GM12892 (cell line): ENCODE results near the gene GSC2.
A peak's percentile ranks its signal among the peaks of the same experiment; 100 is the strongest.

ENCODE experiments used
- DNase-seq: peaks from one replicate; pipeline ENCODE4 v3.0.0; 2011; ENCODE audit not compliant: insufficient read length
- FAIRE-seq: peaks from 2 replicates; lab custom pipeline; 2011; peaks lifted over from hg19 to GRCh38; lab: Jason Lieb, UNC
- POLR2A ChIP-seq: IDR thresholded peaks from 2 replicates; pipeline ENCODE4 v1.6.1; 2011; ENCODE audit warnings: low read depth, low read length, control low read depth
- POLR2AphosphoS5 ChIP-seq: IDR thresholded peaks from 2 replicates; pipeline ENCODE4 v1.6.1; 2011; ENCODE audit warnings: low read depth, low read length, control low read depth
- TAF1 ChIP-seq: IDR thresholded peaks from 2 replicates; pipeline ENCODE4 v1.6.1; 2011; ENCODE audit warnings: low read depth, mild to moderate bottlenecking, control low read depth, low read length, borderline replicate concordance

The GSC2 gene

DNA sequence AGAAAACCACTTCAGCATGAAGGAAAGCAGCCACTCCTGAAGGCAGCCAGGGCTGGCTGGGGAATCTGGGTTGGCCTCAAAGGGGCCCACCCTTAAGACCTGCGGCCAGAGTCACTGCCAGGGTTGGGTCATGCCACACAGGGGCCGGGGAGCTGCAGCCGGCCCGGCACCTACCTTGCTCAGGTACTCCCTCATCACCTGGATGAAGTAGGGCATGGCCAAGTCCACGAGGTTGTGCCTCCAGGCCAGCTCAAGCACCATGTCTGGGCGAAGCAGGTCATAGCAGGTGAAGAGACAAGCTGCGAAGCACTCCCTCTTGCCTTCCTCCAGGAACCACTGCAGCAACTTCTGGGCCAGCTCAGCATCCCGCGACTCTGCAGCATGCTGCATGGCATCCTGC lies 33.1 kb upstream of the GSC2 start:
- TF ChIP-seq TAF1 (no peak), POLR2AphosphoS5 (no peak), POLR2A (no peak)
- DNase-seq = no peak
- FAIRE-seq = no peak

DNA sequence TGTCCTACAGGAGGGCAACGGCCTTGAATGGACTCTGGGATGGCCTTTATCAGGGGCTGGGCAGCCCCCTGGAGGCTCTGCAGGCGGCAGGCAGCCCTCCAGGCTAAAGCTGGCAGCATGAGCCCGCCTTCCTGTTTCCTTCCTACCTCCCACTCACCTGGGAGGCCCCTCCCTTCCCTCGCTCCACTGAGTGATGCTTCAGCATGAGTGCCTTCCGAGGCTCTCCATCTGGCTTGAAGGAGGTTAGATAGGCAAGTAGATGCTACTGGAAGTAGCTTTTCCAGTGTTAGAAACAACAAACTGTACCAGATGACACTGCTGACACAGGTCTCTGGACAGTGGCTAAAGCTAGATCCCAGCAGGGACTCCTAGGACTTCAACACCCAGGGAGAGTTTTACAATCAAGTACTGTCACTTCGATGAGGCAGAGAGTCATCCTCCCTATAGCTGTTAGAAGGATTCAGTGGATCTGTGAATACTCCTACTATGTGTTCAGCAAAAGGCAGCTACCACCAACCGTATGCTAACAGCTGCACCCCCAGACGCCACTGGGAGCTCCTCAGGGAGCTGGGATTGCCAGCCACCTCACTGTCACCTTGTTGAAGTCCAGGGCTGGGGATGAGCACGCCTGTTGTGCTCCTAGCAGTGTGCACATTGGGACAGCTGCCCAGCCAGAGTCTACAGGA lies 32.5 kb upstream of the GSC2 start:
- no peak for TF ChIP-seq POLR2A
- DNase-seq (no peak), FAIRE-seq (peak; percentile 24)

DNA sequence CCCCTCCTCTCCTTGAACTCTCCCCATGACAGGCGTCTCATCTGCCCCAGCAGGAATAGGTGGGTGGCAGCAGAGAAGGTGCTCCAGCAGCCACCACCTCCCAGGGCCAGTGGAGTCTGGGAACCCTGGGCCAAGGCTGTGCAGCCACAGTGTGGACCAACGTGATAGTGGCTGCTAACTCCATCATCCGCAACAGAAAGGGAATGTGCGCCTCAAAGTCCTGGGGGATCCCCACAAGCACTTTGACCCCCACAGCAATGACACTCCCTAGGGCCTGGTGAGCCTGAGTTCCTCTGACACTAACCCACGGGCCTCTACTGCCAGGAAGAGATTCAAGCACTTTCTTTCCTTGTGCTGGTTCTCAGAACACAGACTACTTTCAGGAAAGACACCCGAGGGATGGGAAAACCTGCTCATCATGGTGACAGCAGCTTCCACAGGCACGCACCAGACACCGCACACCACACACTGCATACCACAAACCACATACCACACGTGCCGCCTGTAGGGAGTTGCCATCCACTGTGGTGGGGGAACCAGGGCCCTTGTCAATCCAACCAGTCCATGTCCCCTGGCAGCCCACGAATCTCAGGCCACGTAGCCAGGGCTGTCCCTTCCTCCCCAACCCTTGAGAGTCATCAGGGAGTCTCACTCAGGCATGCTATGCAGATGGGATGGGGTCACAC lies 31.8 kb upstream of the GSC2 start:
- no peak for TF ChIP-seq POLR2AphosphoS5
- TF ChIP-seq POLR2A = no peak
- TF ChIP-seq TAF1 = no peak
- no peak for FAIRE-seq
- DNase-seq = no peak

DNA sequence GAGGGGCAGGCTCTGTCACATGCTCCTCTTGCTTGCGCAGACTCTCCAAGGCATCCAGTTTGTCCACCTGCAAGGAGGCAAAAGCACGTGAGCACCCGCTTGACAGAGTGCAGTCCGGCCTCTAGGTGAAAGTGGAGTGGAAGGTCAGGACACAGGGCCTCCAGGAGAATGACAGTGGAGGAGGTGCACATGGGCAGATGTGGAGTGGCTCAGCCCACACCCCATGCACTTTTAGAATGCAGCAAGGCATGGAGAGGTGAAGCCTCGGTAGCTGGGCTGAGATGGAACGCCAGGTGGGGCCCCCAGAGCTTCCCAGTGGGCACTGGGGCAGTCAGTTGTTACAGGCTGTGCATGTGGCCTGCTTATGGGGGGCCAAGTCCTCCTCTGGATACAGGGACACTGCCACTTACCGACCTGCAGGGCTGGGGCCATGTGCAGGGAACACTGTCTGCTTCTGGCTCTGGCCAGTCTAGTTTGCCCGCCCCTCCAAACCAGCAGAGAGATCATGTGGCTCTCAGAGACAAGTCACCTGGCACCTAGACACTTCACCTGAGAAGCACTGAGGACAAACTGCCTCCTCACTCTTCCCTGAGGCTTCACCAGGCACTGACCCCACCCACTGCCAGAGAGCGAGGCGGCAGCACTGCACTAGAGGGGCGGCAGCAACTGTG lies 30.8 kb upstream of the GSC2 start:
- DNase-seq (no peak), FAIRE-seq (no peak)
- no peak for TF ChIP-seq TAF1
- no peak for TF ChIP-seq POLR2AphosphoS5
- TF ChIP-seq POLR2A = no peak

DNA sequence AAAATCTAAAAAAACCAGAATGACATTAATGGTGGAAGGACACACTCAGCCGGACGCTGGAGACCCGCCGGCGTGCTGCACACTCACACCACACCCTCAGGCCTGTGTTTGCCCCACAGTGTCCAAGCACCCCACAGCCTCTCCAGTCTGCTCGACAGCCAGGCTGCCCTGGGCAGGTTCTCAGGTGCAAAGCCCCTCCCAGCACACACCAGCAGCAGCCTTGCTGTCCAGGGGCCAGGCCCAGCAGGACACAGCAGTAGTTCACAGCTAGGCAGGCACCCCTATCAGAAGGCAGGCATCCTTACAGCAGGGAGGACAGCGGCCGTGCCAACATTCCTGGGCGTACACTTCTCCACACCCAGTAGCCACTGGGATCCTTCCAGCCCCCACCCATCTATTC lies 30.1 kb upstream of the GSC2 start:
- FAIRE-seq (no peak), DNase-seq (no peak)
- no peak for TF ChIP-seq POLR2AphosphoS5

DNA sequence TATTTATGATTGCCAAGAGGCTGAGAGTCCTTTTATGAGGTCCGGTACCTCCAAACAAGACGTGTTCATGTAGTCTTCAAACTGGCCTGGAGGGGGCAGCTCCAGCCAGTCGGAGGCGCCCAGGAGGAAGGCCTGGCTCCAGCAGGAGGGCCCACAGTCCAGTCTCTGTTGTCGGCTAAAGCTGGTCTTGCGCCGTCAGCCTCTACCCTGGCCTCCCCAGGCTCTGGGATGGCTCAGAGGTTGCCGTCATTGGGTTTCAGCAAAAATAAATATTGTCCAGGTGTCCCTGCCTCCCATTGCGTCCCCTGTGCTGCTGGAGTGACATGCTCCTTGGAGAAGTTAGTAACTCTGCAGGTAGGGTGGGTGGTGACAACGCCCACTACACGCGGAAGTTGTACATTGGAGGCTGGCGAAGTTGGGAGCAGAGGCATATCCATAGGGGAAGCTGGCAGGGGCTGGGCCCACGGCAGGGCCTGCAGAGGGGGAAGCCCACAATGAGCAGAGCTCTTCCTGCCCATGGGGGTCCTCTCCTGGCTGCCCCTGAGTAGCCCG lies 29.5 kb upstream of the GSC2 start:
- peak; percentile 70 for DNase-seq
- FAIRE-seq = peak; percentile 90
- no peak for TF ChIP-seq TAF1

DNA sequence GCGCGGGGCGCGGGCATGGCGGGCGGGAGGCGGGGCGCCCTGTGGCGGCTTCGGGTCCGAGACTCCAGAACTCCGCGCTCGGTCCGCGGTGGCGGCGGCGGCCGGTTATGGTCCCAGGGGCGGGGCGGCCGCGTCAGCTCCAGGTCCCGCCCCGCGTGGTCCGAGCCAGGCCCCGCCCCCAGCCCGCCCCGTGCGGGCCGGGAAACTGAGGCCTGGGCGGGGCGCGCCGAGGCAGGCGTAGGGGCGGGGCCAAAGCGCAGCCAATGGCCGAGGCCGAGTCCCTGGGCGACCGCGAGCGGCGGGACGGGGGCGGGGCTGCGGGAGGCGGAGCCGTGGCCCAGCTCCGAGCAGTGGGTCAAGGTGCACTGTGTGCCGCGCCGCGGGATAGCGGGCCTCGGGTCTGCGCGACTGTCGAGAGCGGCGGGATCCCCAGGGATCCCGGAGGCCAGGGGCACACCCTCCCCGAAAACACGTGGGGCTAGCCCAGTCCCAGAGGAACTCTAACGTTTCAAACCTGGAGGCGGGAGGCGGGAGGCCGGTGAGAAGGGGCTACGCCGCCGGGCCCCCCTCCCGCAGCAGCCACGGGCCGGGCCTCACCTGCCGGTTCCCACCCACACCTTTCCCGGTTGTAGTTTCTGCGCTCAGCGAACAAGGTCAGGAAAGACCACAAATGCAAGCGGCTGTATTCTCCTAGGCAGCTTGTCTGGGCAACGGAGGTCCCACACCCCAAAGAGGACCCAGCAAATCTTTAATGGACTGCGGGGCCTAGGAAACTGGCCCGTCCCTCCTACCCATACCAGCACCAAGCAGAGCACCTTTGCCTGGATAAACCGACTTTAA lies 28.8 kb upstream of the GSC2 start, which contains the start of gene SLC25A1:
Gene SLC25A1, minus strand, starts transcription at position 80 of the 840 bp plus-strand sequence. Its CDS starts 63 bp downstream, at position 17.
- DNase-seq (peak; percentile 93), FAIRE-seq (peak; percentile 95)
- no peak; the same call in 1 of the 2 replicates for TF ChIP-seq POLR2A
- no peak for TF ChIP-seq POLR2AphosphoS5
- no peak for TF ChIP-seq TAF1

DNA sequence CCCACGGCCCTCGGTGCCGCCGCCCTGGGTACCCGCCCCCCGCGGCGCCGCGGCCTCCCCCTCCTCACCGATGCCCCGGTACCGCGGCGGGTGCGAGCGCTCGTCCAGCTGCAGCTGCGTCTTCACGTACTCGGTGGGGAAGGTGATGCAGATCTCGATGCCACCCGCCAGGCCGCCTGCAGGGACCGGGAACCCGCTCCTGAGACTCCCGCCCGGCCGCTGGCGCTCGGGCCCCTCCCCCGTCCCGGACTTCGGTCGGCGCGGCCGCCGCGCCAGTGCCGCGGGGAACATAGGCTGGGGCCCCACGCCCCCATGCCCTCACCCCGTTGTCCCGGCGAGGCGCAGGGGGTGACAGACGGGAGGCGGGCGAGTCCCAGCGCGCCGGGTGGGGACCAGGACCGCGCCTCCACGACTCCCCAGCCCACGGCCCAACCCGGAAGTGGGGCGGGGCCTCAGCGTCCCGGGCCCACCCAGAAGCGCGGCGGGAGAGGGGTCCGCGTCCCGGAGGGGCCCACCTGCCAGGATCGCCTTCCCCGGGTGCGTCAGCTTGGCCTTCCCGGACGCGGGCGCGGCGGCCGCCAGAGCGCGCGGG lies 28.1 kb upstream of the GSC2 start:
- peak; percentile 58 for DNase-seq
- peak; percentile 58 for FAIRE-seq
- TF ChIP-seq POLR2A (0 out of 2 replicates have a peak, but pooled peaks have one; percentile 32), TAF1 (no peak), POLR2AphosphoS5 (no peak)

DNA sequence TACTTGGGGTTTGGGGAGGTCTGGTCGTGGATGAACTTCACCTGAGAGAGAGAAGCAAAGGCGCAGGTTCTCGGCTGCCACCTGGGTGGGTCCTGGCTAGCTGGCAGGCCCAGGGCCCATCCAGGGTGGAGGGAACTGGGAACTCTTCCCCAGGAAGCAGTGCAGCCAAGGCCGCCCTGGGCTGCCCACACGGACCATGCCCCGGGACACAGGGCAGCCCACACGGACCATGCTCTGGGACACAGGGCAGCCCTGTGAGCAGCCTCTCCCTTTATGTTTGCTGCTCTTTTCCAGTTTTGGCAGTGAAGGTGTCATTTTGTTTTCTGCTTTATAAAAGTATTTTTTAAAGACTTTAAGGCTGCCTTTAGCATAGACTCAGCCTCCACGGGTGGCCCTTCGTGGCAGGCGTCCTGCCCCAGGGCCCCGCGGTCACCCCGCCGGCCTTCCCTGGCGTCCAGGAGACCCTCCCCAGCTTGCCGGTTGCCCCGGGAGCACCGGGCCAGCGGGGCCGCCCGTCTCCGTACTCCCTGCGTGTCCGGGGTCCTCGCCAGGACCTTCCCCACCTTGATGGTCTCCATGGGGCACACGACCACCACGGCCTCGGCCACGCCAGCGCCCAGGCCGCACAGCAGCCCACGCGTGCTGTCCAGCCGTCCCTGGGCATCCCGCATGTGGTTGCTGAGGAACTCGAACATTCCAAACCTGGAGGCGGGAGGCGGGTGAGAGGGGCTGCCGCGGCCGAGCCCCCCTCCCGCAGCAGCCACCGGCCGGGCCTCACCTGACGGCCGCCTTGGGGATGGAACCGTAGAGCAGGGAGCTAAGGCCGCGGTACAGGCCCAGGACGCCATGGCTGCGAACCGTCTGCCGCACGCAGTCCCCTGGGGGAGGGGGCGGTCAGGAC lies 27.3 kb upstream of the GSC2 start:
- FAIRE-seq (no peak), DNase-seq (no peak)
- no peak for TF ChIP-seq TAF1
- TF ChIP-seq POLR2AphosphoS5 = no peak
- no peak for TF ChIP-seq POLR2A

DNA sequence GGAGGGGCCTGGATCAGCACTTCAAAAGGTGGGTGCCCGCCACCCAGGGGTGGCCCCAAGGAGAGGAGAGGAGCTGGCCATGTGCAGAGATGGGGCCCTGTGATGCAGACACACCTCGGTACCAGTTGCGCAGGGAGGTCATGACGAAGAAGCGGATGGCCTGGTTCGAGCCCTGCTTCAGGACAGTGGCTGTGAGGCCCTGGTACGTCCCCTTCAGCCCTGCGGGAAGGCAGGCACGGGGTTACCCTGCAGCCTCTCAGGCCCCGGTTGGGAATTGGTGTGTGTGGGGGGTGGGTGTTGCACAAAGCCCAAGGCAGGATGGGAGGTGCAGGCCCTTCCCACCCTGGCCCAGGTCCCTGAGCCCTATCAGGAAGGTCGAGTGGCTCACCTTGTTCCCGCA lies 26.6 kb upstream of the GSC2 start:
- FAIRE-seq = no peak
- TF ChIP-seq TAF1 (no peak), POLR2A (no peak), POLR2AphosphoS5 (no peak)

DNA sequence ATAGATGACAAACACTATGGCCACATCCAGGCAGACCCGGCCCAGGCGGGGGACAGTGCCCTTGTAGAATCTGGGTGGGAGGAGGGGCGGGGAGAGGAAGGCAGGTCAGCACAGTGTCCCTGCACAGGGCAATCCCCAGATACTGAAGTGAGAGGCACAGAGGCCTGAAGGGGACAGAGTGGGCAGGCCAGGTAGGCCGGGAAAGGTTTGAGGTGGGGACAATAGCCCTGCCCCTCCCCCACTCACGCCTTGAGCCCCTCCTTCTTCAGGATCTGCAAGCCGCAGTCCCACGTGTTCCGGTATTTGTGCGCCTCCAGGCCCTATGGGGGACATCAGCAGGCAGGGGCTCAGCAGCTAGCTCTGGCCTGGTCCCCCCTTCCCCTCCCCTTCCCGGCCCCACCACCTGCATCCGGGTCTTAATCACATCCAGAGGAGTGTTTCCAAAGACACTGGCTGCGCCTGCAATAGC lies 26.1 kb upstream of the GSC2 start:
- no peak for TF ChIP-seq TAF1
- no peak for TF ChIP-seq POLR2A
- no peak for TF ChIP-seq POLR2AphosphoS5
- DNase-seq (no peak), FAIRE-seq (no peak)

More for the DNA sequence above, 26.6 kb upstream of the GSC2 start:
- DNase-seq = no peak
